HCT116 (cell line): ENCODE measurements around the gene SPACA5. TPM values are rescaled to one million over a fixed set of nuclear protein-coding genes. Genes with fewer than 3 reads are reported as not detected.
A peak's percentile ranks its signal among the peaks of the same experiment; 100 is the strongest.

Source experiments
- ATAC-seq: fragments of 200-7000 bp; cut with Tn5 transposase; 2 replicates; pipeline ENCODE4 v1.9.1; 2020; ENCODE audit warnings: mild to moderate bottlenecking, moderate library complexity
- BruUV-seq: library from RNA; stranded (reverse); fragments of 400-500 nt; replicated peaks from 2 replicates; lab custom pipeline; 2021; lab: Mats Ljungman, UMichigan
- CTCF ChIA-PET: fragments of 300-600 bp; sonication (Branson Sonifier 250); formaldehyde crosslinking; loops from one replicate; lab custom pipeline; 2021; ENCODE audit warnings: antibody characterized with exemption; lab: Charles Lee
- POLR2A ChIA-PET: fragments of 300-600, 350-600 bp; sonication (Branson Sonifier 250); formaldehyde crosslinking; loops from one replicate; lab custom pipeline; 2021; ENCODE audit warnings: antibody characterized with exemption; lab: Charles Lee
- RAD21 ChIA-PET, 2 experiments: fragments of 300-600 bp; sonication (Branson Sonifier 250); formaldehyde crosslinking; loops; one replicate each; lab custom pipeline; 2023; ENCODE audit warnings: low total read pairs in 2 of 2; ENCODE audit not compliant: uncharacterized antibody in 2 of 2, unreplicated experiment in 2 of 2, low non-redundant PET in 1 of 2; lab: Charles Lee
- DNase-seq: peaks from one replicate; pipeline ENCODE4 v3.0.0-alpha.2; 2010; ENCODE audit warnings: low read depth, low spot score
- H2AFZ ChIP-seq: fragments of 200-600 bp; shearing (Covaris generic), sonication (generic); 2 replicates; pipeline ENCODE4 v1.6.1; 2017; ENCODE audit warnings: low read depth, mixed run types, mixed read lengths, antibody characterized with exemption, low read length; ENCODE audit not compliant: poor library complexity, severe bottlenecking
- H3K27ac ChIP-seq: 2 replicates; pipeline ENCODE4 v1.5.1; 2012; ENCODE audit warnings: low read depth, low read length
- H3K27me3 ChIP-seq: fragments of 200-600 bp; sonication (generic); 2 replicates; pipeline ENCODE4 v1.6.1; 2016; ENCODE audit warnings: mixed run types, low read length, mixed read lengths; ENCODE audit not compliant: insufficient read depth
- H3K36me3 ChIP-seq, 2 experiments: fragments of 200-500 bp in 1 of 2; fragments of 200-600 bp in 1 of 2; sonication (Bioruptor generic) in 1 of 2; sonication (generic) in 1 of 2; 2 replicates each; pipeline versions ENCODE4 v1.5.1 to v1.6.1; 2014 to 2016; ENCODE audit warnings: low read length in 2 of 2, inconsistent platforms in 1 of 2, mixed read lengths in 1 of 2, mixed run types in 1 of 2; ENCODE audit not compliant: insufficient read depth in 2 of 2, control insufficient read depth in 1 of 2
- H3K4me1 ChIP-seq, 2 experiments: fragments of 200-600 bp in 1 of 2; sonication (generic) in 1 of 2; 2 replicates each; pipeline versions ENCODE4 v1.5.1 to v1.6.1; 2012 to 2017; ENCODE audit warnings: low read length in 2 of 2, inconsistent platforms in 1 of 2, mild to moderate bottlenecking in 1 of 2, mixed read lengths in 1 of 2, mixed run types in 1 of 2, moderate library complexity in 1 of 2; ENCODE audit not compliant: insufficient read depth in 2 of 2, control insufficient read depth in 1 of 2
- H3K4me2 ChIP-seq: fragments of 200-600 bp; sonication (generic); 2 replicates; pipeline ENCODE4 v1.6.1; 2017; ENCODE audit warnings: mixed run types, low read length, mixed read lengths
- H3K4me3 ChIP-seq, 2 experiments: fragments of 200-600 bp in 1 of 2; sonication (generic) in 1 of 2; replicated peaks in 1 of 2; 2 replicates each; pipeline ENCODE4 v1.5.1; 2011 to 2016; ENCODE audit warnings: low read length in 2 of 2, control low read depth in 1 of 2, low read depth in 1 of 2, mild to moderate bottlenecking in 1 of 2, mixed read lengths in 1 of 2, mixed run types in 1 of 2
- H3K79me2 ChIP-seq: fragments of 200-600 bp; sonication (generic); 2 replicates; pipeline ENCODE4 v1.6.1; 2017; ENCODE audit warnings: mild to moderate bottlenecking, mixed run types, low read length, moderate library complexity, mixed read lengths; ENCODE audit not compliant: insufficient read depth
- H3K9ac ChIP-seq: fragments of 200-600 bp; sonication (generic); 2 replicates; pipeline ENCODE4 v1.6.1; 2016; ENCODE audit warnings: low read length, mixed read lengths
- H3K9me2 ChIP-seq: fragments of 200-600 bp; sonication (generic), shearing (Covaris generic); 2 replicates; pipeline ENCODE4 v1.6.1; 2017; ENCODE audit warnings: mixed run types, mild to moderate bottlenecking, moderate library complexity; ENCODE audit not compliant: insufficient read depth
- H3K9me3 ChIP-seq, 2 experiments: fragments of 200-500 bp in 1 of 2; fragments of 200-600 bp in 1 of 2; sonication (Bioruptor generic) in 1 of 2; sonication (generic) in 1 of 2; 2 replicates each; pipeline ENCODE4 v1.6.1; 2014 to 2017; ENCODE audit warnings: low read length in 2 of 2, mixed read lengths in 2 of 2, inconsistent platforms in 1 of 2, low read depth in 1 of 2, mild to moderate bottlenecking in 1 of 2, mixed run types in 1 of 2, moderate library complexity in 1 of 2; ENCODE audit not compliant: control insufficient read depth in 1 of 2, insufficient read depth in 1 of 2
- H4K20me1 ChIP-seq: fragments of 200-600 bp; sonication (generic), shearing (Covaris generic); 2 replicates; pipeline ENCODE4 v1.6.1; 2017; ENCODE audit warnings: mixed run types, mild to moderate bottlenecking, moderate library complexity; ENCODE audit not compliant: insufficient read depth
- ATF3 ChIP-seq: IDR thresholded peaks from 2 replicates; pipeline ENCODE4 v1.6.1; 2012
- CBX3 ChIP-seq: IDR thresholded peaks from 2 replicates; pipeline ENCODE4 v1.6.1; 2012; ENCODE audit warnings: low read depth
- CEBPB ChIP-seq: IDR thresholded peaks from 2 replicates; pipeline ENCODE4 v1.6.1; 2012; ENCODE audit warnings: low read depth
- ELF1 ChIP-seq: IDR thresholded peaks from 2 replicates; pipeline ENCODE4 v1.6.1; 2012; ENCODE audit warnings: low read depth, borderline replicate concordance
- EZH2phosphoT487 ChIP-seq: fragments of 200-600 bp; IDR thresholded peaks from 2 replicates; pipeline ENCODE4 v1.6.1; 2018; ENCODE audit warnings: antibody characterized with exemption, borderline replicate concordance
- FOSL1 ChIP-seq: IDR thresholded peaks from 2 replicates; pipeline ENCODE4 v1.6.1; 2012; ENCODE audit warnings: low read depth
- MAX ChIP-seq: IDR thresholded peaks from 2 replicates; pipeline ENCODE4 v1.6.1; 2012
- POLR2AphosphoS5 ChIP-seq: IDR thresholded peaks from 2 replicates; pipeline ENCODE4 v1.6.1; 2011; ENCODE audit warnings: mild to moderate bottlenecking, low read depth, low read length, moderate library complexity
- RAD21 ChIP-seq: IDR thresholded peaks from 2 replicates; pipeline ENCODE4 v1.6.1; 2012; ENCODE audit warnings: low read depth, mild to moderate bottlenecking
- REST ChIP-seq: IDR thresholded peaks from 2 replicates; pipeline ENCODE4 v1.6.1; 2012; ENCODE audit warnings: low read depth
- SIN3A ChIP-seq: IDR thresholded peaks from 2 replicates; pipeline ENCODE4 v1.6.1; 2012; ENCODE audit warnings: low read depth
- SP1 ChIP-seq: IDR thresholded peaks from 2 replicates; pipeline ENCODE4 v1.6.1; 2012; ENCODE audit warnings: low read depth
- SRF ChIP-seq: IDR thresholded peaks from 2 replicates; pipeline ENCODE4 v1.6.1; 2012; ENCODE audit warnings: low read depth
- TCF7L2 ChIP-seq: IDR thresholded peaks from 2 replicates; pipeline ENCODE4 v1.7.0; 2011; ENCODE audit warnings: borderline replicate concordance, inconsistent platforms; ENCODE audit not compliant: insufficient read depth, insufficient read length; ENCODE audit errors: extremely low read depth
- YY1 ChIP-seq: IDR thresholded peaks from 2 replicates; pipeline ENCODE4 v1.6.1; 2011; ENCODE audit warnings: low read length, low read depth, moderate library complexity, mild to moderate bottlenecking; ENCODE audit not compliant: insufficient replicate concordance; ENCODE audit errors: extremely low read depth
- ZFX ChIP-seq: fragments of 450-650 bp; IDR thresholded peaks from 2 replicates; pipeline ENCODE4 v1.6.1; 2017
- intact Hi-C: fragments of 100-400 bp; cut with micrococcal nuclease; formaldehyde crosslinking; loops from 2 replicates; pipeline ENCODE4 v1.10.0; 2022
- total RNA-seq: library from RNA; stranded (reverse); gene quantifications from one replicate; pipeline ENCODE4 v1.2.1, GENCODE V29; 2021; ENCODE audit not compliant: unreplicated experiment

The SPACA5 gene
- total RNA-seq, 1 experiment from 2014 or later: not detected

GRCh38 chrX:48002319-48002718 is 4.5 kb upstream of the SPACA5 start:
- ATAC-seq (no peak), DNase-seq (no peak)
- ChIA-PET POLR2A (no interaction called here), CTCF (no interaction called here)
- H3K27me3 ChIP-seq: no peaks in the 10 kb centered on the region
- peak overlapping the region; percentile 78; the same call in 1 of the 2 replicates for H3K4me2 ChIP-seq
- H3K4me3 ChIP-seq: no peak overlapping the region
- BruUV-seq: no TSS peak
- H3K9me2 ChIP-seq: no peaks in the 10 kb centered on the region
- H3K9ac ChIP-seq: no peak overlapping the region
- no peaks in the 10 kb centered on the region for H4K20me1 ChIP-seq
- TF ChIP-seq RAD21: no peak
- TF ChIP-seq, all 23 proteins: peak for 0
- no peak overlapping the region for H3K27ac ChIP-seq
- intact Hi-C loops: no loop called here
- H3K79me2 ChIP-seq: no peaks in the 10 kb centered on the region
- no peak overlapping the region for H2AFZ ChIP-seq
- H3K9me3 ChIP-seq: no peaks in the 10 kb centered on the region
- no peaks in the 10 kb centered on the region for H3K4me1 ChIP-seq
- RAD21 ChIA-PET: no interaction called here
- no peaks in the 10 kb centered on the region for H3K36me3 ChIP-seq

GRCh38 chrX:48002929-48003328 is 3.9 kb upstream of the SPACA5 start:
- Histone ChIP-seq H3K27ac (no peak overlapping the region), H3K9ac (peak overlapping the region; percentile 65; the same call in 1 of the 2 replicates), H2AFZ (no peak overlapping the region), H3K36me3 (no peaks in the 10 kb centered on the region), H3K4me2 (peak overlapping the region; percentile 78), H3K9me2 (no peaks in the 10 kb centered on the region), H3K79me2 (no peaks in the 10 kb centered on the region), H3K4me1 (no peaks in the 10 kb centered on the region), H3K27me3 (no peaks in the 10 kb centered on the region), H3K4me3 (peak overlapping the region; percentile 70 to 73), H3K9me3 (no peaks in the 10 kb centered on the region), H4K20me1 (no peaks in the 10 kb centered on the region)
- RAD21 ChIA-PET: no interaction called here
- ATAC-seq: no peak
- intact Hi-C loops: no loop called here
- CTCF ChIA-PET: no interaction called here
- no TSS peak for BruUV-seq
- POLR2A ChIA-PET: no interaction called here
- DNase-seq: no peak
- TF ChIP-seq POLR2AphosphoS5 (no peak), RAD21 (no peak), SRF (no peak), YY1 (no peak), CEBPB (no peak), MAX (no peak), SP1 (no peak), ZFX (no peak), TCF7L2 (no peak), FOSL1 (no peak), ELF1 (no peak), EZH2phosphoT487 (no peak), CBX3 (no peak), SIN3A (no peak), REST (no peak), ATF3 (no peak)
